NCI-H510A treated with DMSO at 0.1 percent for 48 hours (cell line): Measurements from ENCODE around the gene DYNLL1.
"Not testable (repeated sequence)": the region's sequence is repeated elsewhere in the genome, so short reads cannot be mapped to it uniquely, and the experiment has no call there.

ENCODE experiments used
- DNase-seq: peaks from one replicate; lab custom pipeline; 2025; lab: John Stamatoyannopoulos, UW

DYNLL1 gene

GRCh38 chr12:120515496-120515895 is 19.6 kb downstream of the DYNLL1 start:
- DNase-seq = no peak

- not testable (repeated sequence) for DNase-seq
These were observed 23.4 kb downstream of the DYNLL1 start for GRCh38 chr12:120519324-120519723.

DNA sequence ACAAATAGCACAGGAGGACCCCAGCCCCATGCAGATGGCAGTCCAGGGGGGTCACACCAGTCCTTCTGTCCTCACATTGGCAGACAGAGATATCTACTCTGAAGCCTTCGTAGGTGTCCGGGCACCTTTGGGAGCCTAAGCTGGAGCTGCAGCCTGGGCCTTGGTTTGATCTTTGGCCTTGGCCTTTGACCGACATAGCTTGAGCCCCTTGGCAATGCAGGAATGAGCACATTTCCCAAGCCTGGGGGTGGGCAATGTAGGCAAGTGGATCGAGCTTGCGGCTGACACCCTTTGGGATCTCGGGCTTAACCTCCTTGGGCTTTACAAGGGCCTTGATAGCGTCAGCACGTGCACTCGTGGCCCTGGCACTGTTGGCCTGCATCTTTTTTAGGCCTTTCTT is 26.7 kb downstream of the DYNLL1 start:
- no peak for DNase-seq

DNA sequence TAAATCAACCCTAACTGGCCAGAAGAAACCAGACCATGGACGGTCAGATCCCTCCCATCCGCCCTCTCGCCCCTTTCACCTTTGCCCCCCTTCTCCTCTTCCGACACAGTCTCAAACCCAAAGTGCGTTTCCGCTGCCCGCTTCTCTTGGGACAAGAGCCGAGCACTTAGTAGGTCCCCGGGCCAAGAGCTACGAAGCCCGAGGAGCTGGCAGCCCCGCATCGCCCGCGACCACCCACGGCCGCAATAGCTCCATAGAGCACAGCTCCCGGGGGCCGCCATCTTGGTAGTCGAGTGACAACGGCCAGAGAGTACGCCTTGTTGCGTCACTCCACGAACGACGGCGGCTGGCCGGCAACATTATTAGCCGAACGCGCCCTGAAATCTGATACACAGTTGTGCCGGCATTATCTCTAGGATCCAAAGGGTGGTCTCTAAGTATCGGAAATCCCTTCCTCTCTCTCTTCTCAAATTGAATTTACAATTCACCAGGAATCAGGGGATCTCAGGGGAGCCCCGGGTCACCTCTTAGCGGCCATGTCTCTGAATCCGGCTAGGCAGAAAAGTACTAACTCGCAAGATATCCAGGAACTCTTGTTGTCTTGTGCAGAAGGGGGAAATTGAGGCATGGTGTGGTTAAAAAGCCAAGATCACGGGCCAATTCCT is 33.1 kb downstream of the DYNLL1 start, which contains the start of gene COQ5:
Gene COQ5, minus strand, starts transcription at position 298 of the 665 bp plus-strand sequence. Its CDS starts 17 bp downstream, at position 281.
- DNase-seq = peak; percentile 90

GRCh38 chr12:120529641-120530417 is 33.9 kb downstream of the DYNLL1 start:
- peak; percentile 76 for DNase-seq

GRCh38 chr12:120530418-120530761 is 34.5 kb downstream of the DYNLL1 start:
- not testable (repeated sequence) for DNase-seq

DNA sequence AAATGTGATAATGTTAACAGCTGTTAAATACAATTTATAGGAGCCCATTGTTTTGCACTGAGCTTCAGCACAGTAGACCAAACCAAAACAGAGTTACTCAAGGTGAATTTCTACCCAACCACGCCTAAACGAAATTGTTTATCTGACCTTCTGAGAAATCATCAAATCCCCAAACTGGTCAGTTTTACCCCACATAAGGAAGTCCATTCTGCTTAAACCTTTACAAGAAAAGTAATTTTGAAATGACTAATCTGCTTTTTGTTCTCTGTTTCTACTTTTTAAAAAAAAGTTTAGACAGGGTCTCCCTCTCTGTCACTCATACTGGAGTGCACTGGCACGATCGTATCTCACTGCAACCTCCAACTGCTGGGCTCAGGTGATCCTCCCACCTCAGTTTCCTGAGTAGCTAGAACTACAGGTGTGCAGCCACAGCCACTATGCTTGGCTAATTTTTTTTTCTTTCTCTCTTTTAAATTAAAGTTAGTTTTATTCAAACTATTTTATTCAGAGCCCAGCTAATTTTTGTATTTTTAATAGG is 36.9 kb downstream of the DYNLL1 start:
- DNase-seq = no peak

- peak; percentile 92 for DNase-seq
These were observed 38.3 kb downstream of the DYNLL1 start, which contains the start of gene RNF10 for GRCh38 chr12:120534203-120534702. Gene RNF10 (plus strand): TSS chr12:120534356. CDS start chr12:120534812, 456 bp downstream.

DNA sequence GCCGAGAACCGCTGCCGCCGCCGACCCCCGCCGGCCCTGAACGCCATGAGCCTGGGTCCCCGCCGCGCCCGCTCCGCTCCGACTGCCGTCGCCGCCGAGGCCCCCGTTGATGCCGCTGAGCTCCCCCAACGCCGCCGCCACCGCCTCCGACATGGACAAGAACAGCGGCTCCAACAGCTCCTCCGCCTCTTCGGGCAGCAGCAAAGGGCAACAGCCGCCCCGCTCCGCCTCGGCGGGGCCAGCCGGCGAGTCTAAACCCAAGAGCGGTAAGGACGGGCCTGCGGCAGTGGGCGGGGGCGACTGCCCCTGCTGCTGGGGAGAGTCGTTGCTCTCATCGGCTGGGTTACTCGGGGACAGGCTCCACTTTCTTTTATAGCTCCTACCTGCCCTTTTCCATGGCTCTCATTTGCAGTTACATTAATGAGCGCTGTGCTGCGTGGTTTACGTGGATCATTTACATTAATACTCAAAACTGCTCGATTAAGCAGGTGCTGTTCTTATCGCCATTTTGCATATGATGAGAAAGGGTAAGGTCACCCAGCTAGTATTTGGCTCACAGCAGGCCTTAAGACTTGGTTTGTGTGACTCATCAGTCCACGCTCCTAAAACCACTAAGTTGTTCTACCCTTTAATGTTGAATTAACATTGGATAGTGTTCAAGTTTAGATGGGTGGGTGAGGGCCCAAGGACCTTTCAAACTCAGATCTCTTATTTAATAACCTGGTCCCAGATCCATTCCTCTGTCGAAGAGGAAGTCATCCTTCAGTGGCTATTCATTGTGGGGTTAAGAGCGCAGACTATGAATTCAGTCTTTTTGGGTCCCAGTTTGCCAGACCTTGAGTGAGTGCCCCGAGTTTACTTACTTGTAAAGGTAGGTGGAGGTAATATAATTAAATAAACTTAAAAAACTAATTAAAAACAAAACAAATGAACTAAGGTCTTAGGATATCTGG is 39.1 kb downstream of the DYNLL1 start:
- DNase-seq = peak; percentile 75

- DNase-seq = peak; percentile 19
These were observed 40.3 kb downstream of the DYNLL1 start for GRCh38 chr12:120536064-120536791.

DNA sequence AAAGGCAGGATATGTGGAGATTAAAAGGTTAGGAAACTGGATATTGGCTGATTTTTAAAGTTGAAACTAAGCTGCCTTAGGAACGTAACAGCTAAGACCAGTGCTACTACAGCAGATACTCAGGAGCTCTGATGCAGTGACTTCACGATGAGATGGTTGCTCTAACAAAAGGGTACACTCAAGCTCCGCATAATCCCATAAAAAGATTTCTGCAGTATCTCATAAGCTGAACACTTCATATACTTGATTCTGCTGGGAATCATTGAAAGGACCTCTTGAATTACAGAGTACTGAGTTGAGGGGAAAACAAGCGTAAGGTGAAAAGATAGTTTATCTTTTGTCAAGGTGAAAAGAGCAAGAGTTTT is 41.9 kb downstream of the DYNLL1 start:
- no peak for DNase-seq

GRCh38 chr12:120538281-120539156 is 42.6 kb downstream of the DYNLL1 start:
- DNase-seq = no peak

DNA sequence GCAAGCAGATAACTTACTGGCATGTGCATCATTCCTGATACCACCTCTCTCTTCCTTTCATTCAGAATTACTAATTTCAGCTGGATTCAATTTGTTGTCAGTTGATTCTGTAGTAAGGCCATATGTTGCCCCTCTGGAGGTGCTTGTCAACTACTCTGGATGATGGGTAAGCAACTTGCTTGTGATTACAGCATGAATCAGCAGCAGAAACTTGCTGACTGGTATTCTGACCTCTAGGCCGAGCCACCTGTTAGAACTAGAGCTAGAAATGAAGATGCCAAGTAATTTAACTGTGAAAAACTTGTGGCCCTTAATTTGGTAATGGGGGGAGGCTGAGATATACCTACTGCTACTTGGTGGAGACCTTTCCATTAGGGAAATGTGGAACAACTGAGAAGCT is 43.4 kb downstream of the DYNLL1 start:
- DNase-seq = no peak

DNA sequence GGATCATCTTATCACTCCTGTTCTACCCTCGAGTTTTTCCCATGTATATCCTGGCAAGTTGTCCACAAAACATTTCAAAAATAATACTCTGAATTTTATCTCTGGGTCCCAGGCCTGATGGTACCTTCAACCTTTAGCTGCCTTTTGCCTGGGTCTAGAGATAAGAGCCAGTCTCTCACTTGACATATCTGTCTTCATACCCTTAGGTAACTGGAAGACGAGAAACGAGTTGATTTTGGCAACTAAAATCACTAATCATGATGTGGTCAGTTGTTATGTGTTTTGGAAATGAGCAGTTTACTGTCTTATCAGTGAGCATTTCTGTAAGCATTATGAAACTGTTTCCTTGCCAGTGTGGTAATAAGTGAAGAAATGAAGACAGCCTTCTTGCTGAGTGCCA is 44.5 kb downstream of the DYNLL1 start:
- no peak for DNase-seq

DNA sequence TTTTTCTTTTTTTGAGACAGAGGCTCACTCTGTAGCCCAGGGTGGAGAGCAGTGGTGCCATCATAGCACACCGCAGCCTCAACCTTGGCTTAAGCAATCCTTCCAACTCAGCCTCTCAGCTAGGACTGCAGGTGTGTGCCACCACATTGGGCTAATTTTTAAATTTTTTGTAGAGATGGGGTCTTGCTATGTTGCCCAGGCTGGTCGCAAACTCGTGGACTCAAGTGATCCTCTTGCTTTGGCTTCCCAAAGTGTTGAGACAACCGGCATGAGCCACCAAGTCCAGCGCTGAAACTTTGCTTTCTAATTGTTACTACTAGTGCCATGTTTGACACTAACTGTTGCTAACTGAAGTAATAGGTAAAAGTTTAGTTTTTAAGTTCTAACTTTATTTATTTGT is 46.3 kb downstream of the DYNLL1 start:
- DNase-seq = no peak

DNA sequence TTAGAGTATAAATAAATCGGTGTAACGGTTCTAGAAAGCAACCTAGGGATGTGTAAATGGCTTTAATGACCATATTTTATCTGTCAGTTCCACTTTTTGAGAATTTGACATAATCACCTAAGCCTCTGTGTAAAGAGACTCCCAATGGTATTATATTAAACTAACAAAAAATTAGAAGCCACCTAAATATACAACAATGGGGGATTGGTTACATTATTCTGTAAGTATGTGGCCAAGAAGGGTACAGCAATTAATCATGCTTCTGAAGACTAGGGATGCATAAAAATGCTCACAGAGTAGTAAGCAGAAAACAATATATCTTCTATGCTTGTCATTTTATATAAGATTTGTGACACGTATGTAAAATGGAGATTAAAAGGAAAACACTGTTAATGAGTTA is 48.8 kb downstream of the DYNLL1 start:
- no peak for DNase-seq

DNA sequence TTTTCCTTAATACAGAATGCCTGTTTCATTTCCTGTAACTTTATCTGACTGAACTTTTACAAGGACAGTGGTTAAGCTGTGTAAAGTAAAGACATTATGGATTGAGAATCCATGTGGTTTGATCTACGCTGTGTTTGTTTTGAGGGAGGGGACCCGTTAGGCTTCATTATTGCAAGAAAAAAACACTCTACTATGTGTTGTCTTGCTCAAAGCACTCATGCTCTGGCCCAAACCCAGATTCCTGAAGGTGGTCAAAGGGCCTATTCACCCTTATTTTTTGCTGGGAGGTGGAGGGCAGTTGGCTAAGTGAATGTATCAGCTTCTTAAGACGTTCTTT is 50.1 kb downstream of the DYNLL1 start:
- no peak for DNase-seq
